MM.1S (cell line): Measurements from ENCODE around the gene SCNN1G.

Experiments
- CTCF ChIP-seq: fragments of 300-600 bp; sonication (generic); IDR thresholded peaks from 2 replicates; pipeline ENCODE4 v1.5.1; 2016; ENCODE audit warnings: antibody characterized with exemption, low read length, mixed read lengths
- EZH2 ChIP-seq: fragments of 300-600 bp; sonication (generic); optimal IDR thresholded peaks from 2 replicates; pipeline ENCODE3; 2017; ENCODE audit warnings: low read depth, mild to moderate bottlenecking, antibody characterized with exemption, low read length, mixed read lengths

- TF ChIP-seq EZH2 (no peak), CTCF (no peak)
Observed at GRCh38 chr16:23172994-23173393, 9.6 kb upstream of the SCNN1G start.
